Neural cell (in vitro differentiated cells): ENCODE results near the gene NPEPL1.

Source experiments
- EP300 ChIP-seq: fragments of 450-650 bp; conservative IDR thresholded peaks from 2 replicates; pipeline ENCODE4 v1.6.1; 2014; ENCODE audit warnings: antibody characterized with exemption, mild to moderate bottlenecking, moderate library complexity; ENCODE audit not compliant: poor library complexity, severe bottlenecking
- EZH2 ChIP-seq: fragments of 200-600, 300-800 bp; shearing (Covaris generic), sonication (generic); IDR thresholded peaks from 2 replicates; pipeline ENCODE4 v1.6.1; 2014; ENCODE audit warnings: antibody characterized with exemption, low read length, borderline replicate concordance, mild to moderate bottlenecking; ENCODE audit not compliant: insufficient read depth, poor library complexity, severe bottlenecking
- POLR2AphosphoS5 ChIP-seq: IDR thresholded peaks from 2 replicates; pipeline ENCODE4 v1.6.1; 2012
- RAD21 ChIP-seq: fragments of 450-650 bp; conservative IDR thresholded peaks from 2 replicates; pipeline ENCODE4 v1.6.1; 2014; ENCODE audit warnings: antibody characterized with exemption, mild to moderate bottlenecking, moderate library complexity
- TF ChIP-seq, protein P1 (sequence below): fragments of 450-650 bp; IDR thresholded peaks from 2 replicates; pipeline ENCODE4 v1.5.1; 2014; ENCODE audit warnings: antibody characterized with exemption, mild to moderate bottlenecking, moderate library complexity; ENCODE audit not compliant: poor library complexity, severe bottlenecking

DNA sequence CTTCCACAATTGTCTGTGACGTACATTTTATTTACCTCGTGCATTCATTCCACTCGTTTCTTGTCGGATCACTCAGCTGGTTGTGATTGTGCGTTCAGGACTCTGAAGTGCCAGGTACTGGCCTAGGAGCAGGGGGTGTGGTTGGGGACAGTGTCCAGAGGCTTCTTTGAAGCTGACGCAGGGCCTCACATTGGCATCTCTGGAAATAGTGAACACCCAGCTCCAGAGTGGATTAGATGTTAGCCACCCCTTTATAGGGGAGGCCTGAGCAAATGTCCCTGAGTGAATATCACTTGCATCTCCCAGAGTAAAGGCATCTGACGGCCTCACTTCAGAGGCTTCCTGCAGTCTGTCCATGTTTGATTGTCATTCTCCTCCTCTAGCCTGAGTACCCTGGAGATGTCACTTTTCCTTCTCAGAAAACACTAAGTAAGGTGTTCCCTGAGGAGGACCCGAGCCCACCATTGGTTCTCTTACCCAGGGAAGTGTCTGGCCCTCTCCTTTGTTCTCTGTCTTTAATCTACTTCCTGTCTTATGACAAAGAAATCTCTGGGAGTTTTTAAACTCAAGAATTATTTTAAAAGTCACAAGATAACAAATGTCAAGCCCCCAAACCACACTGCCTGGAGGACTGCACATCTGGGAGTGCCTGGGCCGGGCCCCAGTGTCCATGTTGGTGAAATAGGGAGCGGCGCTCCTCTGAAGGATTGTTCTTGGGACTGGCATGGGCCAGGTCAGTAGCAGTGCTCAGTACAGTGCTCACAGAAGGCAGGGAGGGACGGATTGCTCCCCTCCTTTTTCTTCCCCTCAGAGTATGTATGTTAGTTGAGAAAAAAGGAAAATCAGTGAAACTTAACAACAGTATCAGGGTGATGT lies 30.8 kb upstream of the NPEPL1 start:
- TF ChIP-seq, protein P1, sequence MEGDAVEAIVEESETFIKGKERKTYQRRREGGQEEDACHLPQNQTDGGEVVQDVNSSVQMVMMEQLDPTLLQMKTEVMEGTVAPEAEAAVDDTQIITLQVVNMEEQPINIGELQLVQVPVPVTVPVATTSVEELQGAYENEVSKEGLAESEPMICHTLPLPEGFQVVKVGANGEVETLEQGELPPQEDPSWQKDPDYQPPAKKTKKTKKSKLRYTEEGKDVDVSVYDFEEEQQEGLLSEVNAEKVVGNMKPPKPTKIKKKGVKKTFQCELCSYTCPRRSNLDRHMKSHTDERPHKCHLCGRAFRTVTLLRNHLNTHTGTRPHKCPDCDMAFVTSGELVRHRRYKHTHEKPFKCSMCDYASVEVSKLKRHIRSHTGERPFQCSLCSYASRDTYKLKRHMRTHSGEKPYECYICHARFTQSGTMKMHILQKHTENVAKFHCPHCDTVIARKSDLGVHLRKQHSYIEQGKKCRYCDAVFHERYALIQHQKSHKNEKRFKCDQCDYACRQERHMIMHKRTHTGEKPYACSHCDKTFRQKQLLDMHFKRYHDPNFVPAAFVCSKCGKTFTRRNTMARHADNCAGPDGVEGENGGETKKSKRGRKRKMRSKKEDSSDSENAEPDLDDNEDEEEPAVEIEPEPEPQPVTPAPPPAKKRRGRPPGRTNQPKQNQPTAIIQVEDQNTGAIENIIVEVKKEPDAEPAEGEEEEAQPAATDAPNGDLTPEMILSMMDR, result no peak
- TF ChIP-seq EZH2, result no peak
- TF ChIP-seq POLR2AphosphoS5, result no peak
- TF ChIP-seq RAD21, result no peak
- no peak for TF ChIP-seq EP300
